Parathyroid adenoma (tissue), 2 donors: Measurements from ENCODE around the gene PPOX.

Experiments
- H2AFZ ChIP-seq: fragments of 300-600 bp; sonication (generic); one replicate; pipeline ENCODE4 v1.7.0; 2017; ENCODE audit warnings: antibody characterized with exemption, mild to moderate bottlenecking
- H3K27ac ChIP-seq: fragments of 300-600 bp; sonication (generic); one replicate; pipeline ENCODE4 v1.7.0; 2017
- H3K27me3 ChIP-seq: fragments of 300-600 bp; sonication (generic); one replicate; pipeline ENCODE4 v1.7.0; 2017; ENCODE audit warnings: low read length; ENCODE audit not compliant: control insufficient read depth, insufficient read depth
- H3K36me3 ChIP-seq: fragments of 300-600 bp; sonication (generic); one replicate; pipeline ENCODE4 v1.7.0; 2017; ENCODE audit warnings: low read length; ENCODE audit not compliant: control insufficient read depth, insufficient read depth
- H3K4me1 ChIP-seq: fragments of 300-600 bp; sonication (generic); one replicate; pipeline ENCODE4 v1.7.0; 2017; ENCODE audit warnings: control low read depth
- H3K4me2 ChIP-seq: fragments of 300-600 bp; sonication (generic); one replicate; pipeline ENCODE4 v1.7.0; 2017; ENCODE audit warnings: low read length
- H3K4me3 ChIP-seq: fragments of 300-600 bp; sonication (generic); one replicate; pipeline ENCODE4 v1.7.0; 2017; ENCODE audit warnings: low read depth, low read length
- H3K79me2 ChIP-seq: fragments of 300-600 bp; sonication (generic); one replicate; pipeline ENCODE4 v1.7.0; 2017; ENCODE audit warnings: control low read depth
- H3K9ac ChIP-seq: fragments of 300-600 bp; sonication (generic); one replicate; pipeline ENCODE4 v1.7.0; 2017; ENCODE audit warnings: mild to moderate bottlenecking
- H3K9me3 ChIP-seq: fragments of 300-600 bp; sonication (generic); one replicate; pipeline ENCODE4 v1.7.0; 2017; ENCODE audit warnings: low read length; ENCODE audit not compliant: control insufficient read depth
- TF ChIP-seq, protein P1 (sequence below): fragments of 300-600 bp; sonication (generic); IDR thresholded peaks from one replicate; pipeline ENCODE4 v1.7.0; 2017; ENCODE audit warnings: antibody characterized with exemption, mild to moderate bottlenecking
- donor health status: primary hyperparathyroidism.

The PPOX gene

DNA sequence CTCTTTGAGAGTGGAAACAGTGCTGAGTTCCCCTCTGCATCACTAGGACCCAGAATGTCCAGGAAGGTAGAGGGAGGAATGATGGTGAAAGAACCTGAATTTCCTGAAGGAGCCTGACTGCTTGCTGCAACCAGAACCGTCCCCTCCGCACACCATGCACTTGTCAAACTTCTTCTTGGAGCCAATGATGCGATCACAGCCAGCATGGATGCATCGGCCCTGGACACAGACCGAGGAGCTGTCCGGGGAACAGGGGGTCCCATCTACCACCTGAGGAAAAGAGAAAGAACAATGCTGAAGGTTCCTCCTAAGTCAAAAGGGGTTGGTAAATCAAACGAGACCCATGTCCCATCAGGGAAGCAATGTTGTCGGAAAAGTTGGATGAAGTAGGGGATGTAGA lies 25.7 kb downstream of the PPOX start:
- no peaks in the 10 kb centered on the region for H3K36me3 ChIP-seq
- H3K4me1 ChIP-seq, result no peaks in the 10 kb centered on the region
- H3K9me3 ChIP-seq, result no peaks in the 10 kb centered on the region
- no peak overlapping the region for H3K27ac ChIP-seq
- no peaks in the 10 kb centered on the region for H3K79me2 ChIP-seq
- H2AFZ ChIP-seq, result no peak overlapping the region
- no peak overlapping the region for H3K9ac ChIP-seq
- H3K4me3 ChIP-seq, result no peak overlapping the region
- TF ChIP-seq, protein P1, sequence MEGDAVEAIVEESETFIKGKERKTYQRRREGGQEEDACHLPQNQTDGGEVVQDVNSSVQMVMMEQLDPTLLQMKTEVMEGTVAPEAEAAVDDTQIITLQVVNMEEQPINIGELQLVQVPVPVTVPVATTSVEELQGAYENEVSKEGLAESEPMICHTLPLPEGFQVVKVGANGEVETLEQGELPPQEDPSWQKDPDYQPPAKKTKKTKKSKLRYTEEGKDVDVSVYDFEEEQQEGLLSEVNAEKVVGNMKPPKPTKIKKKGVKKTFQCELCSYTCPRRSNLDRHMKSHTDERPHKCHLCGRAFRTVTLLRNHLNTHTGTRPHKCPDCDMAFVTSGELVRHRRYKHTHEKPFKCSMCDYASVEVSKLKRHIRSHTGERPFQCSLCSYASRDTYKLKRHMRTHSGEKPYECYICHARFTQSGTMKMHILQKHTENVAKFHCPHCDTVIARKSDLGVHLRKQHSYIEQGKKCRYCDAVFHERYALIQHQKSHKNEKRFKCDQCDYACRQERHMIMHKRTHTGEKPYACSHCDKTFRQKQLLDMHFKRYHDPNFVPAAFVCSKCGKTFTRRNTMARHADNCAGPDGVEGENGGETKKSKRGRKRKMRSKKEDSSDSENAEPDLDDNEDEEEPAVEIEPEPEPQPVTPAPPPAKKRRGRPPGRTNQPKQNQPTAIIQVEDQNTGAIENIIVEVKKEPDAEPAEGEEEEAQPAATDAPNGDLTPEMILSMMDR, result no peak
- no peak overlapping the region for H3K4me2 ChIP-seq
- H3K27me3 ChIP-seq, result no peaks in the 10 kb centered on the region

DNA sequence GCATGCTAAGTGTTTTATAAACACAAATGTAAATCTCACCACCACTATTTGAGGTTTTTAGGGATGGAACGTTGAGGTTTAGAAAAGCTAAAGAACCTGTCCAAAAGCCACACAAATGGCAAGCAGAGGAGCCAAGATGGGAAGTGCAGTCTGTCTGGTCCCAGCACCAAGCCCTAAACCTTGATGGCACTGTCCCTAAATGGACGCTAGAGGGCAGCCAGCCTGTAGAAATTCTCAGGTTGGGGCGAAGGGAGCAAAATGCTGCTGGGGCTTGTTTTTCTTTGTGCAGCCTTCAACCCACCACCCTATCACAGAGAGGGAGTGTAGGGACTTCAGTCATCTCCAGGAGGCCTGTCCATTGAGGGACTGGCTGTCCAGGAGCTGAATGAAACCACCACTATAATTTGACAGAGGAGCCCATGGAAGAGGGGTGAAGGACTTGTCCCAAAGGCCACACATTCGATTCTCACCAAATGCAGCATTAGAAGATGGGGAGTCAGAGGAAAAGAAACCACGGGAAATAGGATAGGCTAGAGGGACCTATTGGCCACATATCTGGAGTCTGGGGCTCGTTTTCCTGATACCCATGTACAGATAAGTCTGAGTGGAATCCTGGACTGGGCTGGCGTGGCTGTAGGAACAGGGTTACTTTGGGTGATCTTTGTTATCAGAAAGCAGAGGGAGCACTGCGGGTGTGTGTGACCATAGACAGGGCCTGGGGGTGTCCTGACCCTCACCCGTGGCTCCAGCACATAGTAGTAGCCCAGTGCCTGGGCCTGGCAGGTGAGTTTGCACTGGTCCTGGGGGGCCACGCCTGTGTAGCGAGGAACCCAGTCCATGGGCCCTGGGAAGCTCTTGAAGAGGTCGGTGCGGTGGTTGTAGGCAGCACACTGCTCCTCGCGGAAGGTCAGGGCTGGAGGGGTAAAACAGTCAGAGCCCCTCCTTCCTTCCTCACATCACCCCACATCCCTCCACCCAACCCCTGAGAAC lies 26.5 kb downstream of the PPOX start:
- Histone ChIP-seq H3K9me3 (no peaks in the 10 kb centered on the region), H3K27me3 (no peaks in the 10 kb centered on the region), H3K9ac (no peak overlapping the region), H3K4me3 (no peak overlapping the region), H2AFZ (peak overlapping the region; percentile 2), H3K4me2 (no peak overlapping the region), H3K36me3 (no peaks in the 10 kb centered on the region), H3K4me1 (no peaks in the 10 kb centered on the region), H3K79me2 (no peaks in the 10 kb centered on the region), H3K27ac (no peak overlapping the region)
- TF ChIP-seq, protein P1, result peak; percentile 70

GRCh38 chr1:161193561-161194235 lies 27.5 kb downstream of the PPOX start:
- Histone ChIP-seq H3K4me3 (no peak overlapping the region), H3K4me1 (no peaks in the 10 kb centered on the region), H3K27ac (no peak overlapping the region), H3K27me3 (no peaks in the 10 kb centered on the region), H2AFZ (no peak overlapping the region), H3K9me3 (no peaks in the 10 kb centered on the region), H3K9ac (no peak overlapping the region), H3K4me2 (no peak overlapping the region), H3K36me3 (no peaks in the 10 kb centered on the region), H3K79me2 (no peaks in the 10 kb centered on the region)
- TF ChIP-seq, protein P1, result no peak

DNA sequence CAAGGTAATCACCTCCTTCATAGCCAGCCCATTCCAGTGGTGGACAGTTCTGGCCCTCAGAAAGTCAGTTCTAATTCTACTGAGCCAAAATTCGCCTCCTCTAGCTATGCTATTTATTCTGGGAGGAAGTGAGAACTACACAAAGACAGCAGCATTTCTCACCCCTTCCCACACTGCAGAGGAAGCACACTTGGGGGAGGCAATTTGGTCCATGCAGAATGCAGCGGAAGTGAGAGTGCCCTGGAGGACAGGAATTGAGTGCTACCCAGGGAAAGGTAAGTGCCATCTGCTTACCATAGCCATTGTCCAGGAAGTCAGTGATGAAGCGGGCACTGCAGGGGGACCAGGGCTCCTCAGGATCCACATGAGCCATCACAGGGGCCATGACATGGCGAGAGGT lies 28.9 kb downstream of the PPOX start:
- no peaks in the 10 kb centered on the region for H3K27me3 ChIP-seq
- no peaks in the 10 kb centered on the region for H3K4me1 ChIP-seq
- no peak overlapping the region for H3K9ac ChIP-seq
- no peak overlapping the region for H2AFZ ChIP-seq
- no peaks in the 10 kb centered on the region for H3K9me3 ChIP-seq
- H3K4me3 ChIP-seq, result no peak overlapping the region
- no peaks in the 10 kb centered on the region for H3K36me3 ChIP-seq
- H3K79me2 ChIP-seq, result no peaks in the 10 kb centered on the region
- H3K27ac ChIP-seq, result no peak overlapping the region
- H3K4me2 ChIP-seq, result no peak overlapping the region
- TF ChIP-seq, protein P1, result no peak
